PFSK-1 (cell line): ENCODE data around the gene COL9A3.

Source experiments
- FOXP2 ChIP-seq: optimal IDR thresholded peaks from 2 replicates; pipeline ENCODE3; 2011; ENCODE audit warnings: borderline replicate concordance, control low read depth, inconsistent platforms; ENCODE audit not compliant: insufficient read depth; ENCODE audit errors: extremely low read length, extremely low read depth
- POLR2AphosphoS5 ChIP-seq: IDR thresholded peaks from 2 replicates; pipeline ENCODE4 v1.6.1; 2012; ENCODE audit warnings: low read depth, mild to moderate bottlenecking, control low read depth, low read length, moderate library complexity
- SIN3A ChIP-seq: IDR thresholded peaks from 2 replicates; pipeline ENCODE4 v1.6.1; 2012; ENCODE audit warnings: mild to moderate bottlenecking, low read length, moderate library complexity, borderline replicate concordance; ENCODE audit not compliant: insufficient read depth
- TAF1 ChIP-seq: IDR thresholded peaks from 2 replicates; pipeline ENCODE4 v1.6.1; 2012; ENCODE audit warnings: low read length, control low read depth, borderline replicate concordance; ENCODE audit not compliant: insufficient read depth
- TF ChIP-seq, protein P1 (sequence below), 2 experiments: IDR thresholded peaks; 2 replicates each; pipeline versions ENCODE4 v1.6.1 to v1.8.0; 2011 to 2012; ENCODE audit warnings: low read depth in 2 of 2, low read length in 2 of 2, control low read depth in 1 of 2, inconsistent platforms in 1 of 2, mild to moderate bottlenecking in 1 of 2, moderate library complexity in 1 of 2; ENCODE audit not compliant: insufficient read depth in 1 of 2

DNA sequence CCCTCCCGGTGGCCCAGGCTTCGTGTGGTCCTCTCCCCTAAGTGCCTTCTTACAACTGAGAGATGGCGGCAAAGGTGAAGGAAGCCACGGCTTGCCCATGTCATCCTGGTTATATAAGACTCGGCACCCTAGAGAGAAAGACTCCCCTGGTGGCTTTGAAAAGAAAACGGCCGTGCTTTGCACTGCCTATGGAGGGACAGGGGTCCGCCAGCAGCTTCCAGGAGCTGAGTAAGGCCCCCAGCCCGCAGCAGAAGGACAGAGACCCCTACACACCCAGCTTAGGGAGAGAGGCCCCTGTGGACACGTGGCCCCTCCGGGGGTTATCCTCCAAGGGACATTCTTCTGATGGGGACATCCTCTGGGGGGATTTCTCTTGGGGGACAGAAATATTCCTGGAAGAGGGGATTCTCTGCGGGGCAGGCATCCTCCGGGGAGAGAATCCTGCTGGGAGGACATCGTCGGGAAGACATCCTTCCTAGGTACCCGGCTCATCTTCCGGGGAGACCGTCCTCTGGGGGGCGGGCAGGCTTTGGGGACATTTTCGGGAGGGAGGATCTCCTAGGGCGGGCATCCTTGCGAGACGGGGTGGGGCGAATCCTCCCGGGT, 12.7 kb upstream of the COL9A3 start:
- no peak for TF ChIP-seq POLR2AphosphoS5
- TF ChIP-seq SIN3A = no peak
- TF ChIP-seq TAF1 = no peak
- TF ChIP-seq, protein P1, sequence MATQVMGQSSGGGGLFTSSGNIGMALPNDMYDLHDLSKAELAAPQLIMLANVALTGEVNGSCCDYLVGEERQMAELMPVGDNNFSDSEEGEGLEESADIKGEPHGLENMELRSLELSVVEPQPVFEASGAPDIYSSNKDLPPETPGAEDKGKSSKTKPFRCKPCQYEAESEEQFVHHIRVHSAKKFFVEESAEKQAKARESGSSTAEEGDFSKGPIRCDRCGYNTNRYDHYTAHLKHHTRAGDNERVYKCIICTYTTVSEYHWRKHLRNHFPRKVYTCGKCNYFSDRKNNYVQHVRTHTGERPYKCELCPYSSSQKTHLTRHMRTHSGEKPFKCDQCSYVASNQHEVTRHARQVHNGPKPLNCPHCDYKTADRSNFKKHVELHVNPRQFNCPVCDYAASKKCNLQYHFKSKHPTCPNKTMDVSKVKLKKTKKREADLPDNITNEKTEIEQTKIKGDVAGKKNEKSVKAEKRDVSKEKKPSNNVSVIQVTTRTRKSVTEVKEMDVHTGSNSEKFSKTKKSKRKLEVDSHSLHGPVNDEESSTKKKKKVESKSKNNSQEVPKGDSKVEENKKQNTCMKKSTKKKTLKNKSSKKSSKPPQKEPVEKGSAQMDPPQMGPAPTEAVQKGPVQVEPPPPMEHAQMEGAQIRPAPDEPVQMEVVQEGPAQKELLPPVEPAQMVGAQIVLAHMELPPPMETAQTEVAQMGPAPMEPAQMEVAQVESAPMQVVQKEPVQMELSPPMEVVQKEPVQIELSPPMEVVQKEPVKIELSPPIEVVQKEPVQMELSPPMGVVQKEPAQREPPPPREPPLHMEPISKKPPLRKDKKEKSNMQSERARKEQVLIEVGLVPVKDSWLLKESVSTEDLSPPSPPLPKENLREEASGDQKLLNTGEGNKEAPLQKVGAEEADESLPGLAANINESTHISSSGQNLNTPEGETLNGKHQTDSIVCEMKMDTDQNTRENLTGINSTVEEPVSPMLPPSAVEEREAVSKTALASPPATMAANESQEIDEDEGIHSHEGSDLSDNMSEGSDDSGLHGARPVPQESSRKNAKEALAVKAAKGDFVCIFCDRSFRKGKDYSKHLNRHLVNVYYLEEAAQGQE (IDR thresholded peaks at IDR 0.05; ENCODE audit: insufficient read depth in 1 of 2, low read depth in 2 of 2, low read length in 2 of 2) = no peak
- TF ChIP-seq FOXP2 = no peak
